AG04450 (cell line): ENCODE results near the gene ATP6V0B. TPM values are rescaled to one million over a fixed set of nuclear protein-coding genes. Genes with fewer than 3 reads are reported as not detected.

ENCODE experiments used
- CTCF ChIA-PET: fragments of 300-600, 350-600 bp; formaldehyde crosslinking; extraction: SDS; loops from one replicate; lab custom pipeline; 2022; ENCODE audit warnings: antibody characterized with exemption, inconsistent platforms; lab: Charles Lee
- POLR2A ChIA-PET: fragments of 350-600 bp; formaldehyde crosslinking; extraction: SDS; loops from one replicate; lab custom pipeline; 2021; ENCODE audit warnings: antibody characterized with exemption, inconsistent platforms; lab: Yijun Ruan, JAX
- DNase-seq: peaks from one replicate; pipeline ENCODE4 v3.0.0-alpha.2; 2011; ENCODE audit warnings: low read depth, low spot score
- H3K27ac ChIP-seq: one replicate; pipeline ENCODE4 v1.5.1; 2012; ENCODE audit warnings: low read depth, low read length, control low read depth
- H3K27me3 ChIP-seq: one replicate; pipeline ENCODE4 v1.6.0; 2012; ENCODE audit warnings: low read length; ENCODE audit not compliant: control insufficient read depth, insufficient read depth
- H3K4me3 ChIP-seq: 2 replicates; pipeline ENCODE4 v1.5.1; 2011; ENCODE audit warnings: mild to moderate bottlenecking, low read depth, low read length, control low read depth
- H3K9me3 ChIP-seq: 2 replicates; pipeline ENCODE4 v1.5.1; 2012; ENCODE audit warnings: low read length; ENCODE audit not compliant: control insufficient read depth, insufficient read depth
- polyA plus RNA-seq: library from polyadenylated mRNA; depleted of rRNA; stranded (reverse); fragments of >200 nt; gene quantifications from 2 replicates; pipeline ENCODE4 v1.2.3, GENCODE V29; 2011
- TF ChIP-seq, protein P1 (sequence below): IDR thresholded peaks from 2 replicates; pipeline ENCODE4 v1.5.1; 2011; ENCODE audit warnings: low read depth, low read length, control low read depth, inconsistent platforms

Gene ATP6V0B
- polyA plus RNA-seq, 1 experiment, result 130 TPM

DNA sequence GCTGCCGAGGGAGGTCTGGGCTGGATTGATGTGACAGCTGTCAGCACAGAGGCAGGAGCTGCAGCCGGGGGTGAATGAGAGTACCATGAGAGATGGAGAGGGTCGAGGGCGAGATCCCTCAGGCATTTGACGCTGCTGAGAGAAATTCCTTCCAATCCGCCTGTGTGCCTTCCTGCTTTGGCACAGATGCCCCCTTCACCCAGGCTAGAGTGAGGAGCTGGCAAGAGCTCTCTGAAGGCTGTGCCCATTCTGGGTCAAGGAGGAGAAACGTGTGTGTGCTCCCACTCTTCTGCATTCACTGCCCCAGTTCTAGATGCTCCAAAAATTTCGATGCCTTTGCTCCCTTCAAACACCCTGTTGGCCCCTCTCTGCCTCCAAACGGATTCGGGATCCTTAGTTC is 36.4 kb upstream of the ATP6V0B start:
- CTCF ChIA-PET, result interaction anchor here (6.8 kb wide), 1 partner anchor 175 kb away, joined by 438 read pairs; no protein-coding TSS in a partner anchor

DNA sequence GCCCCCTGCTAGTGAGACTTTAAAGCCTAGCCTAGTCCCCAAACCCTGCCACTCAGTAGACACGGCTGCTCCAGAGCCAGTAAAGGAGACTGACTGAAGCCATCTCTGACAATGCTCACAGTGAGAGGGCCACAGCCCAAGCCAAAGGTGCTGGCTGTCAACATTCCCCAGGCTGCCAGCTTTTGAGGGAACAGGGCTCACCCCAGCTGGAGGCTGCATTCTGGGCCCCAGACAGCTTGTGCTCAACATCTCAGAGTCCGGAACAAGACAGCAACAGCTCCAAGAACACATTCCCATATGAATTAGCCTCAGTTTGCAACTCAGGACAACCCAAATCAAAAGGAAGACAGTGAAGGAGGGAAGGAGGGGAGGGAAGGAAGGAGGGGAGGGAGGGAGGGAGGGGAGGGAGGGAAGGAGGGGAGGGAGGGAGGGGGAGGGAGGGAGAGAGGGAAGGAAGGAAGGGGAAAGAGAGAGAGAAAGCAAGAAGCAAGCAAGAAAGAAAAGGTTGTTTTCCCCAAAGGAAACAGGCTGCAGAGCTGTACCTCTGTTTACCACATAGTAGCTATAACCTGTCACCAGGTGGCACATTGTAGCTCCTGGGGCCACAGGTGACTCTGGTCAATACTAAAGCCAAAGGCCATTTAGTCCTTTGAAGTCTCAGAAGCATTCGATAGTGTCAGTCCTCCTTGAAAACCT is 35.7 kb upstream of the ATP6V0B start:
- no peak overlapping the region for H3K4me3 ChIP-seq
- CTCF ChIA-PET, result interaction anchor here (0.8 to 6.8 kb wide), 4 partner anchors 109 to 176 kb away, joined by 3 to 438 read pairs (median 7); no protein-coding TSS in a partner anchor
- no peak for DNase-seq
- H3K9me3 ChIP-seq, result no peaks in the 10 kb centered on the region
- no peak overlapping the region for H3K27ac ChIP-seq
- TF ChIP-seq, protein P1, sequence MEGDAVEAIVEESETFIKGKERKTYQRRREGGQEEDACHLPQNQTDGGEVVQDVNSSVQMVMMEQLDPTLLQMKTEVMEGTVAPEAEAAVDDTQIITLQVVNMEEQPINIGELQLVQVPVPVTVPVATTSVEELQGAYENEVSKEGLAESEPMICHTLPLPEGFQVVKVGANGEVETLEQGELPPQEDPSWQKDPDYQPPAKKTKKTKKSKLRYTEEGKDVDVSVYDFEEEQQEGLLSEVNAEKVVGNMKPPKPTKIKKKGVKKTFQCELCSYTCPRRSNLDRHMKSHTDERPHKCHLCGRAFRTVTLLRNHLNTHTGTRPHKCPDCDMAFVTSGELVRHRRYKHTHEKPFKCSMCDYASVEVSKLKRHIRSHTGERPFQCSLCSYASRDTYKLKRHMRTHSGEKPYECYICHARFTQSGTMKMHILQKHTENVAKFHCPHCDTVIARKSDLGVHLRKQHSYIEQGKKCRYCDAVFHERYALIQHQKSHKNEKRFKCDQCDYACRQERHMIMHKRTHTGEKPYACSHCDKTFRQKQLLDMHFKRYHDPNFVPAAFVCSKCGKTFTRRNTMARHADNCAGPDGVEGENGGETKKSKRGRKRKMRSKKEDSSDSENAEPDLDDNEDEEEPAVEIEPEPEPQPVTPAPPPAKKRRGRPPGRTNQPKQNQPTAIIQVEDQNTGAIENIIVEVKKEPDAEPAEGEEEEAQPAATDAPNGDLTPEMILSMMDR, result no peak
- H3K27me3 ChIP-seq, result no peaks in the 10 kb centered on the region
- POLR2A ChIA-PET, result no interaction called here

More for the DNA sequence above, 36.4 kb upstream of the ATP6V0B start:
- Histone ChIP-seq H3K27me3 (no peaks in the 10 kb centered on the region), H3K9me3 (no peaks in the 10 kb centered on the region), H3K27ac (no peak overlapping the region), H3K4me3 (no peak overlapping the region)
- no peak for DNase-seq
- POLR2A ChIA-PET, result no interaction called here
- TF ChIP-seq, protein P1, result no peak

DNA sequence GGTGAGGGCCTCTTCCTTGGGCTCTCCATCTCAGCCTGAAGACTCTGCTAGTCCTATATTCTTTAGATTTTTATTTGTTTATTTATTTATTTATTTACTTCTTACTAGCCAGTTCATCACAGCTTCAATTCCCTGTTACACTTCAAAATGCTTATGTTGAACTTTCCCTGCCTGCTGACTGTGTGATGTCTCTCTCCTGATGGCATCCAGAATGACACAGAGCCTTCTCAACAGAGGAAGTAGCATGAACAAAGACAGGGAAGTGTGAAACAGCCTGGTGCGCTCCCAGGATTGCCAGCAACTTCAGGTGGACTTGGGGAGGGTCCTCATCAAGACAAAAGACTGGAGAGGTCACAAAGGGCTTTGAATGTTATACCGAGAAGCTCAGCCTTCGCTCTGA is 32.3 kb upstream of the ATP6V0B start:
- no peak overlapping the region for H3K4me3 ChIP-seq
- H3K27ac ChIP-seq, result no peak overlapping the region
- ChIA-PET POLR2A (no interaction called here), CTCF (interaction anchor here (1.5 to 7.5 kb wide), 2 partner anchors 8 to 179 kb away, joined by 8 to 80 read pairs; partner anchors contain the start of gene ARTN)
- H3K27me3 ChIP-seq, result no peaks in the 10 kb centered on the region
- no peaks in the 10 kb centered on the region; the same call in 1 of the 2 replicates for H3K9me3 ChIP-seq
- DNase-seq, result no peak
- TF ChIP-seq, protein P1, result no peak

DNA sequence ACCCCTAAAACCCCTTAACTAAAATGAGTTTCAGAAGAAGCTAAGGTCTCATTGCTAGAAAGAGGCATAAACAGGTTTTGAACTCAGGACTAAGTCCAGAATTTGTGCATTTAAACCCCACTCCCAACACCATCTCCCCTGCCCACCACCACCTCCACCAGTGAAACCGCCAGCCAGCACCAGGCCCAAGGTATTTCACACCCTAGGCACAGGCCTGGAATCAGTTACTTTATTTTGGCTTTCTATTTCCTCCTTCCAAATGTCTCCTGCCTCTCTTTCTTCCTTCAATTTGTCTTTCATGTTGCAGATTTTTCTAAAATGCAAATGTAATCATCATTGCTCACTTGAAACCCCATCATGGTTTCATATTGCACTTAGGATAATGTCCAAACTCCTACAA is 29.9 kb upstream of the ATP6V0B start:
- Histone ChIP-seq H3K27me3 (no peaks in the 10 kb centered on the region), H3K4me3 (no peak overlapping the region), H3K9me3 (no peaks in the 10 kb centered on the region; the same call in 1 of the 2 replicates), H3K27ac (no peak overlapping the region)
- ChIA-PET POLR2A (interaction anchor here (1.3 kb wide), 1 partner anchor 10 kb away, joined by 5 read pairs; no protein-coding TSS in a partner anchor), CTCF (interaction anchor here (1.0 to 7.5 kb wide), 3 partner anchors 11 to 181 kb away, joined by 6 to 80 read pairs (median 27); partner anchors contain the start of gene ARTN)
- TF ChIP-seq, protein P1, result no peak
- no peak for DNase-seq
